Measurements from ENCODE around the gene UBE2I. TPM values are rescaled to one million over a fixed set of nuclear protein-coding genes. Genes with fewer than 3 reads are reported as not detected.

Gene UBE2I
- 72.6 TPM for total RNA-seq

DNA sequence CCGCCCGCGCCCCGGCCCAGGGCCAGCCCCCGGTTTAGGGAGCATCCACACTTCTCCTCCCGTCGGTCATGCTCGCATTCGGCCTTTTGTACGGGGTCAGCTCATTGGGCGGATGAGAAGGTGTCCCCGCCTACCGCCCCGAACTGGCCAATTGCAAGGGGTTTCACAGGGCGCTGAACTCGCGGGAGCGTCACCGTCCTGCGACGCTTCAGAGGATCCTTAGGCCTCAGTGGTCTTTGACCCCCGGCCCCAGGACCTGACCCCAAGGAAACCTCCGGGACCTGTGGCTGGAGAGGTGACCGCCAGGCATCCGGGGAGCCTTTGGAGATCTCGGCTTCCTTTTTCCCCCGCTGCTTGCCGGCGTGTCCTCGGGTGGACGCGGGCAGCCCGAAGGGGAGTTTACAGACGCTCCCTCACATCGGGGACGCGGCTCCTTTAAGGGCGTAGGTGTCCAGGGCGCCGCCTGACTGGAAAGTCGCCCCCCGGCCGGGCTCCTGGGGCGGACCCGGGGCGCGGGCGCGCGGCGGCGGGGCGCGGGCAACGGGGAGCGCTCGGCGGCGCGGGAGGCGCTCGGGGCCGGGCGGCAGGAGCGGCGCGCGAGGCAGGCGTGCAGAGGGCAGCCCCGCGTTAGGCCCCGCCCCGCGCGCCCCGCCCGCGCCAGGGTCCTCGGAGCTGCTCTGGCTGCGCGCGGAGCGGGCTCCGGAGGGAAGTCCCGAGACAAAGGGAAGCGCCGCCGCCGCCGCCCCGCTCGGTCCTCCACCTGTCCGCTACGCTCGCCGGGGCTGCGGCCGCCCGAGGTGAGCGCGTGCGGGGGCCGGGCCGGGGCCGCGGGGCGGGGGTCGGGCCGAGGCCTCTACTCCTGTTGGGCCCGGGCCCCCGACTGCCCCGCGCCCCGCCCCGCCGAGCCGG lies at the start of gene UBE2I:
TSS of gene UBE2I (plus strand) at position 660 of the 909 bp plus-strand sequence. CDS start 4,395 bp downstream, outside the sequence.

DNA sequence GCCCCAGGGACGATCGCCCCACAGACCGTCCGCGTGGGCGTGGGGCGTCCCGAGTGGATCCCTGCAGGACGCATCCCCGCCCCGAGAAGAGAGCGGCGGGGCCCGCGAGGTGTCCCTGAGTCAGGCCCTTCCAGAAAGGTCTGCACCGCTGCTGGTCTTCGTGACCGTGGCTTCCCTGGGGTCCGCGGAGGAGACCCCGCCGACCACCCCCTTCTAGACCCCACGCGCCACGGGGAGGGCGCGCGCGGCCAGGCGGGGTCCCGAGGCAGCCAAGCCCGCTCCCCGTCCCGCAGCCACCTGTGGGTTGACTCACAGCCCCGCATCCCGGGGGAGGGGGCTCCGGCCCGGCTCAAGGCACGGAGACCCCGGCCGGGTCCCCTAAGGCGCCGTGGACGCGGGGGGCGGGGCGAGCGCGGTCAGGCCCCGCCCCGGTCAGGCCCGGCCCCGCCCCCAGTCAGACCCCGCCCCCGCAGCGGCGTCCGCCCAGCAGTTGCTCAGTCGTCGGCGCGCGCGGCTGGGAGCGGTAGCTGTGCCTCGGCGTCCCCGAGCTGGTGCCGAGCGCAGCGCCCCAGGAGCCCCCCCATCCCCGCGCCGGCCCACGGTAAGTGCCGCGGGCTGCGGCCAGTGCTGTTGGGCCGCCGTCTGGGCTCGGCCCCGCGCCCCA lies 23.8 kb downstream of the UBE2I start, which contains the start of gene BAIAP3:
TSS of gene BAIAP3 (plus strand) at position 497 of the 664 bp plus-strand sequence. CDS start 4,905 bp downstream, outside the sequence.

DNA sequence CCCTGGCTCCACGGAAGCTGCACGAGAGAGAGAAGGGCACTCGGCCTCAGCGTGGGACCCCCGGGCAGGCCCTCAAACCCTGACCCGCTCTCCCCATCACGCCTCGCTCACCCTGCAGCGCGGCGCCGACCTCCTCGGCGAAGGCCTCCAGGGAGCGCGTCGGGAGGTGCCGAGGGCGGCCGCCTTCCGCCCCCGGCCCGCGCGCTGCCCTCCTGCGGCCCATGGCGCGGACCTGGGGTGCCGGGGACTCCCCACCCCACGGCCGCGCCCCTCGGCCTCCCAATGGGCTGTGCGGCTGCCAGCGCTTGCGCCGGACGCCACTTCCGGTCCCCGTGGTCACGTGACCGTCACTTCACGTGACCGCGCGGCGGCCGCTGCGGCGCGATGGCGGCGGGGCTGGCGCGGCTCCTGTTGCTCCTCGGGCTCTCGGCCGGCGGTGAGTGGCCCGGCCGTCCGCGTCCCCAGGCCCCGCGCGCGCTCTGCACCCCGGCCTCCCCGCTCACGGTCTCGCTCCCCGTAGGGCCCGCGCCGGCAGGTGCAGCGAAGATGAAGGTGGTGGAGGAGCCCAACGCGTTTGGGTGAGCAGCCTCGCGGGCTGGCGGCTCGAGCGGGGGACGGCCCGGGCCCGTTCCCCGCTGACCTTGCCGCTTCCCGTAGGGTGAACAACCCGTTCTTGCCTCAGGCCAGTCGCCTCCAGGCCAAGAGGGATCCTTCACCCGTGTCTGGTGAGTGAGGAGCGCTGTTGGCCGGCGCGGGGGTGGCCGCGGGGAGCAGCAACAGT lies 42.3 kb downstream of the UBE2I start, which contains the start of the genes GNPTG and TSR3:
TSS of gene GNPTG (plus strand) at position 350 of the 781 bp plus-strand sequence. CDS start at position 385, 35 bp downstream.
TSS of gene TSR3 (minus strand) at position 297 of the 781 bp plus-strand sequence. CDS start at position 223, 74 bp downstream.

Other genes starting within 250 kb of the UBE2I start
- gene SSTR5, start 236.9 kb upstream of the UBE2I start, total RNA-seq, result 0.82 TPM
- not detected for gene C1QTNF8, start 213.4 kb upstream of the UBE2I start, total RNA-seq
- 32.3 TPM for gene CACNA1H, start 156.5 kb upstream of the UBE2I start, total RNA-seq
- gene TPSG1, start 84.4 kb upstream of the UBE2I start, total RNA-seq, result not detected
- gene TPSB2, start 79.5 kb upstream of the UBE2I start, total RNA-seq, result 0.47 TPM
- 0.99 TPM for gene TPSAB1, start 68.9 kb upstream of the UBE2I start, total RNA-seq
- not detected for gene TPSD1, start 53.6 kb upstream of the UBE2I start, total RNA-seq
- 12.2 TPM for gene BAIAP3, start 24.0 kb downstream of the UBE2I start, total RNA-seq
- 50.7 TPM for gene TSR3, start 42.2 kb downstream of the UBE2I start, total RNA-seq
- 50.2 TPM for gene GNPTG, start 42.3 kb downstream of the UBE2I start, total RNA-seq
- gene UNKL, start 105.1 kb downstream of the UBE2I start, total RNA-seq, result 43.6 TPM
- gene UQCC4, start 111.1 kb downstream of the UBE2I start, total RNA-seq, result 12.5 TPM
- gene PERCC1, start 121.4 kb downstream of the UBE2I start, total RNA-seq, result not detected
- 2.2 TPM for gene CCDC154, start 134.9 kb downstream of the UBE2I start, total RNA-seq
- gene CLCN7, start 165.4 kb downstream of the UBE2I start, total RNA-seq, result 107 TPM
- 0.18 TPM for gene PTX4, start 179.3 kb downstream of the UBE2I start, total RNA-seq
- 48.3 TPM for gene TELO2, start 183.7 kb downstream of the UBE2I start, total RNA-seq
- 27.7 TPM for gene TMEM204, start 224.0 kb downstream of the UBE2I start, total RNA-seq